Measurements from ENCODE around the gene UBE3C. TPM values are rescaled to one million over a fixed set of nuclear protein-coding genes. Genes with fewer than 3 reads are reported as not detected.
A peak's percentile ranks its signal among the peaks of the same experiment; 100 is the strongest.

The UBE3C gene
- total and polyA plus RNA-seq, 2 of the 13 experiments (the other 11 are each of a cell fraction or from before 2014, with no cell fraction given): 27.0 to 48.2 TPM

GRCh38 chr7:157138424-157139110 lies at the start of gene UBE3C (continued):
- TF ChIP-seq, protein P1, sequence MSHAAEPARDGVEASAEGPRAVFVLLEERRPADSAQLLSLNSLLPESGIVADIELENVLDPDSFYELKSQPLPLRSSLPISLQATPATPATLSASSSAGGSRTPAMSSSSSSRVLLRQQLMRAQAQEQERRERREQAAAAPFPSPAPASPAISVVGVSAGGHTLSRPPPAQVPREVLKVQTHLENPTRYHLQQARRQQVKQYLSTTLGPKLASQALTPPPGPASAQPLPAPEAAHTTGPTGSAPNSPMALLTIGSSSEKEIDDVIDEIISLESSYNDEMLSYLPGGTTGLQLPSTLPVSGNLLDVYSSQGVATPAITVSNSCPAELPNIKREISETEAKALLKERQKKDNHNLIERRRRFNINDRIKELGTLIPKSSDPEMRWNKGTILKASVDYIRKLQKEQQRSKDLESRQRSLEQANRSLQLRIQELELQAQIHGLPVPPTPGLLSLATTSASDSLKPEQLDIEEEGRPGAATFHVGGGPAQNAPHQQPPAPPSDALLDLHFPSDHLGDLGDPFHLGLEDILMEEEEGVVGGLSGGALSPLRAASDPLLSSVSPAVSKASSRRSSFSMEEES (CRISPR knock-in tag; IDR thresholded peaks at IDR 0.05): no peak
- peak; percentile 78 for TF ChIP-seq ZFY (CRISPR knock-in tag; IDR thresholded peaks at IDR 0.05)
- no peak for TF ChIP-seq RARG (CRISPR knock-in tag; IDR thresholded peaks at IDR 0.05; ENCODE audit: low read depth)
- TF ChIP-seq ZSCAN31 (CRISPR knock-in tag; IDR thresholded peaks at IDR 0.05; ENCODE audit: low read depth): 0 out of 2 replicates have a peak, but pooled peaks have one; percentile 36
- TF ChIP-seq SKIL (CRISPR knock-in tag; IDR thresholded peaks at IDR 0.05; ENCODE audit: borderline replicate concordance): no peak; the same call in 1 of the 2 replicates
- TF ChIP-seq SMAD9 (CRISPR knock-in tag; IDR thresholded peaks at IDR 0.05): no peak
- no peak for TF ChIP-seq E2F1 (CRISPR knock-in tag; IDR thresholded peaks at IDR 0.05)
- TF ChIP-seq, protein P2, sequence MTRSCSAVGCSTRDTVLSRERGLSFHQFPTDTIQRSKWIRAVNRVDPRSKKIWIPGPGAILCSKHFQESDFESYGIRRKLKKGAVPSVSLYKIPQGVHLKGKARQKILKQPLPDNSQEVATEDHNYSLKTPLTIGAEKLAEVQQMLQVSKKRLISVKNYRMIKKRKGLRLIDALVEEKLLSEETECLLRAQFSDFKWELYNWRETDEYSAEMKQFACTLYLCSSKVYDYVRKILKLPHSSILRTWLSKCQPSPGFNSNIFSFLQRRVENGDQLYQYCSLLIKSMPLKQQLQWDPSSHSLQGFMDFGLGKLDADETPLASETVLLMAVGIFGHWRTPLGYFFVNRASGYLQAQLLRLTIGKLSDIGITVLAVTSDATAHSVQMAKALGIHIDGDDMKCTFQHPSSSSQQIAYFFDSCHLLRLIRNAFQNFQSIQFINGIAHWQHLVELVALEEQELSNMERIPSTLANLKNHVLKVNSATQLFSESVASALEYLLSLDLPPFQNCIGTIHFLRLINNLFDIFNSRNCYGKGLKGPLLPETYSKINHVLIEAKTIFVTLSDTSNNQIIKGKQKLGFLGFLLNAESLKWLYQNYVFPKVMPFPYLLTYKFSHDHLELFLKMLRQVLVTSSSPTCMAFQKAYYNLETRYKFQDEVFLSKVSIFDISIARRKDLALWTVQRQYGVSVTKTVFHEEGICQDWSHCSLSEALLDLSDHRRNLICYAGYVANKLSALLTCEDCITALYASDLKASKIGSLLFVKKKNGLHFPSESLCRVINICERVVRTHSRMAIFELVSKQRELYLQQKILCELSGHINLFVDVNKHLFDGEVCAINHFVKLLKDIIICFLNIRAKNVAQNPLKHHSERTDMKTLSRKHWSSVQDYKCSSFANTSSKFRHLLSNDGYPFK (CRISPR knock-in tag; IDR thresholded peaks at IDR 0.05; ENCODE audit: borderline replicate concordance): peak; percentile 99
- TF ChIP-seq NFYB (CRISPR knock-in tag; IDR thresholded peaks at IDR 0.05): no peak
- peak; percentile 28; the same call in 1 of the 2 replicates for TF ChIP-seq ZNF749 (CRISPR knock-in tag; IDR thresholded peaks at IDR 0.05; ENCODE audit: borderline replicate concordance)
- no peak for TF ChIP-seq ZNF224 (CRISPR knock-in tag; IDR thresholded peaks at IDR 0.05)
- no peak for TF ChIP-seq ZNF761 (CRISPR knock-in tag; conservative IDR thresholded peaks at IDR 0.05)
- no peak for TF ChIP-seq NFATC3 (CRISPR knock-in tag; IDR thresholded peaks at IDR 0.05)
- TF ChIP-seq, protein P3, sequence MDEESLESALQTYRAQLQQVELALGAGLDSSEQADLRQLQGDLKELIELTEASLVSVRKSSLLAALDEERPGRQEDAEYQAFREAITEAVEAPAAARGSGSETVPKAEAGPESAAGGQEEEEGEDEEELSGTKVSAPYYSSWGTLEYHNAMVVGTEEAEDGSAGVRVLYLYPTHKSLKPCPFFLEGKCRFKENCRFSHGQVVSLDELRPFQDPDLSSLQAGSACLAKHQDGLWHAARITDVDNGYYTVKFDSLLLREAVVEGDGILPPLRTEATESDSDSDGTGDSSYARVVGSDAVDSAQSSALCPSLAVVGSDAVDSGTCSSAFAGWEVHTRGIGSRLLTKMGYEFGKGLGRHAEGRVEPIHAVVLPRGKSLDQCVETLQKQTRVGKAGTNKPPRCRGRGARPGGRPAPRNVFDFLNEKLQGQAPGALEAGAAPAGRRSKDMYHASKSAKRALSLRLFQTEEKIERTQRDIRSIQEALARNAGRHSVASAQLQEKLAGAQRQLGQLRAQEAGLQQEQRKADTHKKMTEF (CRISPR knock-in tag; IDR thresholded peaks at IDR 0.05): no peak
- TF ChIP-seq ELF3 (CRISPR knock-in tag; IDR thresholded peaks at IDR 0.05): peak; percentile 38; the same call in 1 of the 2 replicates
- TF ChIP-seq MAX (IDR thresholded peaks at IDR 0.05): peak; percentile 95
- TF ChIP-seq ZNF350 (CRISPR knock-in tag; IDR thresholded peaks at IDR 0.05; ENCODE audit: borderline replicate concordance, low read depth): no peak
- peak; percentile 74; the same call in 1 of the 2 replicates for TF ChIP-seq REPIN1 (CRISPR knock-in tag; IDR thresholded peaks at IDR 0.05; ENCODE audit: borderline replicate concordance, low read depth)
- no peak for TF ChIP-seq ZNF816 (CRISPR knock-in tag; IDR thresholded peaks at IDR 0.05; ENCODE audit: borderline replicate concordance)
- no peak; the same call in 1 of the 2 replicates for TF ChIP-seq ZNF138 (CRISPR knock-in tag; IDR thresholded peaks at IDR 0.05; ENCODE audit: low read depth)

Measured in HepG2 (cell line).